Epithelial cell of proximal tubule (primary cell): ENCODE results near the gene PM20D2. TPM values are rescaled to one million over a fixed set of nuclear protein-coding genes. Genes with fewer than 3 reads are reported as not detected.
"Not testable (repeated sequence)": the region's sequence is repeated elsewhere in the genome, so short reads cannot be mapped to it uniquely, and the experiment has no call there.

Source experiments
- DNase-seq: peaks from one replicate; pipeline ENCODE4 v3.0.0-alpha.2; 2011; ENCODE audit warnings: low read depth
- H3K4me3 ChIP-seq: 2 replicates; pipeline ENCODE4 v1.5.1; 2011; ENCODE audit warnings: low read depth, mild to moderate bottlenecking, low read length
- total RNA-seq: library from RNA; depleted of rRNA; stranded (reverse); fragments of >200 nt; gene quantifications from 2 replicates; pipeline ENCODE4 v1.2.3, GENCODE V29; 2015
- TF ChIP-seq, protein P1 (sequence below): conservative IDR thresholded peaks from 2 replicates; pipeline ENCODE4 v1.5.1; 2012; ENCODE audit warnings: low read depth, mild to moderate bottlenecking, low read length

PM20D2 gene
- total RNA-seq, 1 donor from 2014 or later: 46.5 TPM

DNA sequence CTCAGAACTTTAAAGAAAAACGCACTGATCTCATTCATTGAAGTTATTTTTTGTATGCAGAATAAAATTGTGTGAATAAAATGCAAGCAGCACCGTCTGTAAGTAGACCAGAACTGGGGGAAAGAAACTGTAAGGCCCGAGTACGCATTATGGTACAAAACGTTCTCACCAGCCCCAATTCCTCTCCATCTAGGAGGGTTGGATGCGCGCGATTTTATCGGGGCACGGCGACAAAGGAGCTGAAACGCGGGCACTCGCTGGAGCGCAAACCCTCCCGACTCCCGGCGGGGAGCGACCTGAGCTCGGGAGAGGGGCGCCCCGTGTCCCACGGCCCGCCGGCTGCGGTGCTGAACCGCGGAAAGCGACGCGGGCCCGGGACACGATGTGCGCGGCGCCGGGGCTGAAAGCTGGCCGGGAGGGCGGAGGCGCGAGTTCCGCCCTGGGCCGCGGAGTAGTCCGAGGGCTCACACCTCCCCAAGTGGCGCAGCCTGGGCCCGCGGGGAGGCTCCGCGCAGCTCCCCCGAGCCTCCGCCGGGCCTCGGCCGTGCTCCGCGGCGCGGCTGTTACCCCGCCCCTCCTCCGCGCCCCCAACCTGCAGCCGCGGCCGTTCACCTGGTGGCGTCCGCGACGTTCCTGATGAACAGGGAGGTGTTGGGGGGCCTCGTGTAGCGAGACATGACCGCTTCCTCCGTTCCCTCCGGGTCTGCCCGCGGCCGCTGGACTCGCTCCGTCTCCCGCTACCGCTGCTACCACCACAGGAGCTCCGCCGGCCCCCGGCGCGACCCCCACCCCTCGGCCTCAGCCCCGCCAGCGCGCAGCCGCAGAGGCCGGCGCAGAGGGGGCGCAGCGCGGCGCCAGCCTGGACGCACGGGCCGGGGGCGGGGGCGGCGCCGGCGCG is 28.4 kb upstream of the PM20D2 start, which contains the start of gene SRSF12:
Gene SRSF12, minus strand, starts transcription at position 861 of the 898 bp plus-strand sequence. Its CDS starts 184 bp downstream, at position 677.
- no peak for DNase-seq
- TF ChIP-seq, protein P1, sequence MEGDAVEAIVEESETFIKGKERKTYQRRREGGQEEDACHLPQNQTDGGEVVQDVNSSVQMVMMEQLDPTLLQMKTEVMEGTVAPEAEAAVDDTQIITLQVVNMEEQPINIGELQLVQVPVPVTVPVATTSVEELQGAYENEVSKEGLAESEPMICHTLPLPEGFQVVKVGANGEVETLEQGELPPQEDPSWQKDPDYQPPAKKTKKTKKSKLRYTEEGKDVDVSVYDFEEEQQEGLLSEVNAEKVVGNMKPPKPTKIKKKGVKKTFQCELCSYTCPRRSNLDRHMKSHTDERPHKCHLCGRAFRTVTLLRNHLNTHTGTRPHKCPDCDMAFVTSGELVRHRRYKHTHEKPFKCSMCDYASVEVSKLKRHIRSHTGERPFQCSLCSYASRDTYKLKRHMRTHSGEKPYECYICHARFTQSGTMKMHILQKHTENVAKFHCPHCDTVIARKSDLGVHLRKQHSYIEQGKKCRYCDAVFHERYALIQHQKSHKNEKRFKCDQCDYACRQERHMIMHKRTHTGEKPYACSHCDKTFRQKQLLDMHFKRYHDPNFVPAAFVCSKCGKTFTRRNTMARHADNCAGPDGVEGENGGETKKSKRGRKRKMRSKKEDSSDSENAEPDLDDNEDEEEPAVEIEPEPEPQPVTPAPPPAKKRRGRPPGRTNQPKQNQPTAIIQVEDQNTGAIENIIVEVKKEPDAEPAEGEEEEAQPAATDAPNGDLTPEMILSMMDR: no peak
- peak within 1 kb of the TSS; percentile 71 for H3K4me3 ChIP-seq

DNA sequence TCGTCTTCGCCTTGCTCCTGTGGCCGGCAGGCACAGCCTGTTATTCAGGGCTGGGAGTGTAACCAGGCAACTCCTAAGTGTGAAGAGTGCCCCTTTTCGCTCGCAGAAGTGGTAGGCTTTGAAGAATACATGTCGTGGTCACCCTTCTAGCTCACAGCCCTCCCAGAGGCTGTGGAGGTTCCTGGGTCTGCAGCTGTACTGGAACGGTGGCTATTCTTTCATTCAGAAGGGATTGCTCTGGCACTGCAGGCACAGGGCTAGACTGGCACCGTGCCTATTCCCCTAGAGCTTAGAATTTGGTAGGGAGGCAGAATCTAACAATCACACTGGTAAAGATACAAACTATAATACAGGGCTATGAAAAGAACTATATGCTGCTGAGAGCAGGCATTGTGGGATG is 26.9 kb upstream of the PM20D2 start:
- H3K4me3 ChIP-seq: no peak overlapping the region
- DNase-seq: no peak
- TF ChIP-seq, protein P1: no peak

DNA sequence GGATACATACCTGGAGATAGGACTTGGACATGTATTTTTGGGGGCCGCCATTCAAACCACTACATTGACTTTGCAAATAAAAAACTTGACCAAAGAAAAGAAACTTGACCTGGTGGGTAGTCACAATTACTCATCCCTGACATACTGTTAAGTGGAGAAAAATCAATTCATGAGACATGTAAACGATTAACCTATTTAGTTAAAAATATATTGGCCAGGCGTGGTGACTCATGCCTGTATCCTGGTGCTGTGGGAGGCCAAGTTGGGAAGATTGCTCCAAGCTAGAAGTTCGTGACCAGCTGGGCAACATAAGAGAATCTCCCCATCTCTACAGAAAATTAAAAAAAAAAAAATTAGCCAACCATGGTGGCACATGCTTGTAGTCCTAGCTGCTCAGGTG is 25.5 kb upstream of the PM20D2 start:
- H3K4me3 ChIP-seq: no peak overlapping the region
- peak; percentile 98 for DNase-seq
- TF ChIP-seq, protein P1: no peak

DNA sequence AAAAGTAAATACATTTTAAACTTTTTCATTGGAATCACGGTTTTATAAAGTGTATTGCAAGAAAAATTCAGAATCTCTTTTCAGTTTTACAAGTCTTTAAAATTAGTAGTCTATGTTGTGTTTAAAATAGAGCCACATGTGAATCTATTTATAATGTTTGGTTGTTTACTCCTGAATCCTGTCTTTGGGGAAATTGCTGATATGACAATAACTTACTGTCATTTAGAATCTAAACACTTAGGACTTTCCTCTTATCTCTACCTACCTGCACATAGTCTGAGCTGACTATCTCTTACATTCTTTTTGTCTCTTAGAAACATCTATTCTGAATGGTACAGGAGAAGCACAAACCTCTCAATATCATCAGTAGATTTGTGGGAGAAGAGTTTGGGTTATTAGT is 23.9 kb upstream of the PM20D2 start:
- H3K4me3 ChIP-seq: no peak overlapping the region
- TF ChIP-seq, protein P1: no peak
- no peak for DNase-seq

DNA sequence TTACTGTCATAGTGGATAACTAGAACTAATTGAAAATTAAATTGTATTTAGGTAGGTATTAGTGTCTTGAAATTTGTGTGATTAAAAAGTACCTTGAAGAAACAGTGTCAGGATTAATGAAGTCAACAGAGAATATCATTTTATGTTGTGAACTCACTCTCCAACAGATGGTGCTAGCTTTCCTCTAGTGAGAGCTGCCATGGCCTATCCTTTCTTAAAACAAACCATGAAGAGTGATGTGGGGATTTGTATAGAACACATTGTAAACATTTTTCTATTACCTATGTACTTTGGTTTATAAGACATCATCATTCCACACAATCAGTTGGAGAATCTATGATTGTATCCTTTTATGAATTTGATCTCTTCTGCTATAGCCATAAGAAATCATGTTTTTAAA is 23.2 kb upstream of the PM20D2 start:
- TF ChIP-seq, protein P1: peak; percentile 76
- DNase-seq: no peak
- no peak overlapping the region for H3K4me3 ChIP-seq

DNA sequence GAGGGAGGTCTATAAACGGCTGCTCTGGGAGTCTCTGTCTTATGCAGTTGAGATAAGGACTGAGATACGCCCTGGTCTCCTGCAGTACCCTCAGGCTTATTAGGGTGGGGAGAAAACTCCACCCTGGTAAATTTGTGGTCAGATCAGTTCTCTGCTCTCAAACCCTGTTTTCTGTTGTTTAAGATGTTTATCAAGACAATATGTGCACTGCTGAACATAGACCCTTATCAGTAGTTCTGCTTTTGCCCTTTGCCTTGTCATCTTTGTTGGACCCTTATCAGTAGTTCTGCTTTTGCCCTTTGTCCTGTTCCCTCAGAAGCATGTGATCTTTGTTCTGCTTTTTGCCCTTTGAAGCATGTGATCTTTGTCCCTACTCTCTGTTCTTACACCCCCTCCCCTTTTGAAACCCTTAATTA is 17.6 kb upstream of the PM20D2 start:
- DNase-seq: not testable (repeated sequence)

DNA sequence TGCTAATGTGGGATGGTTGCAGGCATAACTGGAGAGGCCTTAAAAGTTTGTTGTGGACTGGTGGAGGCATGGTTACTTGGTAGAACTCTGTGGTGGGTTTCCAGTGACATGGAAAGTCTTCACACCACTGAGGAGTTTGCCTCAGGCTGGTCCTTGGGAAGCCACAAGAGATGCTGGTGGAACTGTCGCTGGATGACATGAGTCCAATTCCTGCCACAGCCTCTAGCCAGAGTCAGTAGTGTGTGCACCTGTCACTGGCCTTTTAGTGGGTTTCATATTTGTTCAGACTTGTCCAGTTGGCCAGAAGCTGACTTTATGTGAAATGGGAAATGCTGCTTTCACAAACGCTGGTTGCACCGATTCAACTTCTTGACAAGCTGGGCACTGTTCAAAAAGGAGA is 14.3 kb upstream of the PM20D2 start:
- TF ChIP-seq, protein P1: no peak
- no peak for DNase-seq
- no peak overlapping the region for H3K4me3 ChIP-seq

More for the DNA sequence above, 17.6 kb upstream of the PM20D2 start:
- not testable (repeated sequence) for H3K4me3 ChIP-seq
